GM12875 (cell line): ENCODE results near the gene UCK1.

Source experiments
- H3K4me3 ChIP-seq: one replicate; pipeline ENCODE4 v1.5.1; 2011; ENCODE audit warnings: low read depth, low read length, control low read depth
- TF ChIP-seq, protein P1 (sequence below): IDR thresholded peaks from 2 replicates; pipeline ENCODE4 v1.5.1; 2011; ENCODE audit warnings: low read depth, mild to moderate bottlenecking, control low read depth, inconsistent platforms, low read length, moderate library complexity, borderline replicate concordance; ENCODE audit not compliant: insufficient read depth

The UCK1 gene

DNA sequence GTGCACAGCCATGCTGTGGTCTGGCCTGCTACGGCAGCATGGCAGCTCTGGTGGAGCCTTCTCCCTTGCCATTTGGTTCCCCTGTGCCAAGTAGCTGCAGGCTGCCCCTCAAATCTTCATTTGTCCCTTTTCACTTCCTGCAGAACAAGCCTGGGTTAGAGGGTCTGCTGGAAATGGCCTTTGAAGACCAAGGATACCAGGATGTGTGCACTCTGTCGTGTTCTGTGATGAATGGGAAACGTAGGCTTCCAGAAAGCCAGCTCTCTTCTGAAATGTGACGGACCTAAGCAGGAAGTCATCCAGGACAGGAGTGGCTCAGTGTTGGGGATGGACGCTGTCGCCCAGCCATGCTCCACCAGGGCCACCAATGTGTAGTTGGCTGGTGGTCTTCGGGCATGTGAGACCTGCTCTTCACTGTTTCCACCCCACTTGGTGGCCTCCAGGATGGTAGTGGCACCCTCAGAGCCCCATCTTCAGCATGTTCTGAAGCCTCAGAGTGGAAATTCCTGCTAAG is 31.8 kb downstream of the UCK1 start:
- TF ChIP-seq, protein P1, sequence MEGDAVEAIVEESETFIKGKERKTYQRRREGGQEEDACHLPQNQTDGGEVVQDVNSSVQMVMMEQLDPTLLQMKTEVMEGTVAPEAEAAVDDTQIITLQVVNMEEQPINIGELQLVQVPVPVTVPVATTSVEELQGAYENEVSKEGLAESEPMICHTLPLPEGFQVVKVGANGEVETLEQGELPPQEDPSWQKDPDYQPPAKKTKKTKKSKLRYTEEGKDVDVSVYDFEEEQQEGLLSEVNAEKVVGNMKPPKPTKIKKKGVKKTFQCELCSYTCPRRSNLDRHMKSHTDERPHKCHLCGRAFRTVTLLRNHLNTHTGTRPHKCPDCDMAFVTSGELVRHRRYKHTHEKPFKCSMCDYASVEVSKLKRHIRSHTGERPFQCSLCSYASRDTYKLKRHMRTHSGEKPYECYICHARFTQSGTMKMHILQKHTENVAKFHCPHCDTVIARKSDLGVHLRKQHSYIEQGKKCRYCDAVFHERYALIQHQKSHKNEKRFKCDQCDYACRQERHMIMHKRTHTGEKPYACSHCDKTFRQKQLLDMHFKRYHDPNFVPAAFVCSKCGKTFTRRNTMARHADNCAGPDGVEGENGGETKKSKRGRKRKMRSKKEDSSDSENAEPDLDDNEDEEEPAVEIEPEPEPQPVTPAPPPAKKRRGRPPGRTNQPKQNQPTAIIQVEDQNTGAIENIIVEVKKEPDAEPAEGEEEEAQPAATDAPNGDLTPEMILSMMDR: no peak
- no peak overlapping the region for H3K4me3 ChIP-seq

DNA sequence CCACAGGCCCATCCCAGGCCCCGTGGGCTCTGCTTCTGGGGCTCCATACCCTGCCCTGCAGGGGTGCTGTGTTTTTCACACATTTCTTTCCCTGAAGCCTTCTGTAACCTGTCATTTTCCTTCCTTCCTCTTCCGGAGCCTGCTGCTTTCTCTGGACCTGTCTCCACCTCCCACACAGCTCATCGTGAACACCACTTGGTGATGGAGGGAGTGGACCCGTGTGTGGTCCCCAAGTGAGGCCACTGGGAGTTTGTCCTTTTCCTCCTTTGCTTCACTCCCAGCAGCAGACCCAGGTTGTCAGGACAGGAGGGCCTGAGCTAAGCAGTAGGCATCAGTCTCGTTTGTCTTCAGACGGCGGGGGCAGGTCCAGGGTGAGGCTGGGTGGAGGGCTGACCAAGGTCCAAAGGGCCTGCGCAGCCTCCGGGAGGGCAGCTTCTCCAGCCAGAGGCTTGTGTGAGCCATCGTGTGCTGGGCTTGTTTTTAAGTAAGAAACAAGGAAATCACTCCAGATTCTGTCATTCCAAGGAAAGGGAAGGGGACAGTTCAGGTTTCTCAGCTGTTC is 34.1 kb downstream of the UCK1 start:
- no peak overlapping the region for H3K4me3 ChIP-seq
- TF ChIP-seq, protein P1: no peak

DNA sequence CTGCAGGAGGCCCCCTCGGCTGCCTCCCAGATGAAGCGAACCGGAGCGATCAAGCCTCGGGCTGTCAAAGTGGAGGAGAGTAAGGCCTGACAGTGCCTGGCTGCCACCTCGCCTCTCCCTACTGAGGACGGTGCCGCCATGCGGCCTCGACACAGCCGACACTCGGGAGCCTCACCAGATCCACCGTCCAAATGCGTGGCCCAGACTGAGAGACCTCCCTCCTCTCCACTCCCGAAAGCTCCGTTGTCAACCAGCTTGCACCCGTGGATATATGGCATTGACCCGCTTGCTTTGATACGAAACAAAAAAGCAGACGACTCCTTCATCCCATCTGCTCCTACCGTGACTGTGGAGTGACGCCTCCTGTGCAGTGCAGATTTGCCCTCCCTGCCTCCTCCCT is 35.3 kb downstream of the UCK1 start:
- H3K4me3 ChIP-seq: no peak overlapping the region
- TF ChIP-seq, protein P1: no peak

DNA sequence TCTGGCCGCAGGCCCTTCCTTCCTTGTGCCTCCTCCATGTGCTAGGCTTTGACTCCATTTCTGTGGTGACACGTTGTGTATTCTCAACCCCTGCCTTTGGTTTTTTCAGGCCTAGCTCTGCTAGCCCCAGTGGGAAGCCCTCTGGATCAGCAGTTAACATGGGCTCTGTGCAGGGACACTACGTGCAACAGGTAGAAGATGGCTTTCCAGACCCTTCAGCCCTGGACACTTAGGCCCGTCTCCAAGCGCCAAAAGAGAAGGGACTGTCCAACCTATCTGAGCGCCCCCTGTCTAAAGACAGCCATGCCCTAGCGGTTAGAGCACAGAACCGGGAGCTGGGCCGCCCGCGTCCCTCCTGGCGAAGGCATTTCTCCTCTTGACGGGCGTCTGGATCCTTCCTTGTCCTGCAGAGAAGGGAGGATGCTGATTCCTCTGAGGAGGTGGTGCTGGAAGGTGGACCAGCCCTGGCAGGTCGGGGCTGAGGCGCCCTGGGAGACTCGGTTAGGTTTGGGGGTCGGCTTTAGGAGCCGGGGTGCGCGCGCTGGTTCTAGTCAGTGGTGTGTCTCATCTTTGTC is 36.7 kb downstream of the UCK1 start:
- TF ChIP-seq, protein P1: no peak
- no peak overlapping the region for H3K4me3 ChIP-seq

DNA sequence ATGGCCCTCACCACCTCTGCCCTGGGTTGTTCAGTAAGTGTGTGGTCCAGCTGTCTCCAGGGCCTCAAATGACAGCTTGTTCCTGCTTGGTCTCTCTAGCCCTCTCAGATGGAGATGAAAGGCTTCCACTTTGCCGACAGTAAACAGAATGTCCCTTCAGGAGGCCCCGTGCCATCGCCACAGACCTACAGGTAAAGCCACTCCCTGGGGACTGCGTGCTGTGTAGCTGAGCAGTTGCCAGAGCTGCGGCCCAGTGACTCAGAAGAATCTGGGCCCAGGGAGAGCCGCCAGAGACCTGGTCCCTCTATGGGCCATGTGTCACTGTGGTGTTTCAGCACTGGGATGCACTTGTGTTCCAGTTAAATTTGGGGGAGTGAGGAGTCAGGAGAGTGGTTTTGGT is 39.0 kb downstream of the UCK1 start:
- TF ChIP-seq, protein P1: no peak
- no peak overlapping the region for H3K4me3 ChIP-seq

DNA sequence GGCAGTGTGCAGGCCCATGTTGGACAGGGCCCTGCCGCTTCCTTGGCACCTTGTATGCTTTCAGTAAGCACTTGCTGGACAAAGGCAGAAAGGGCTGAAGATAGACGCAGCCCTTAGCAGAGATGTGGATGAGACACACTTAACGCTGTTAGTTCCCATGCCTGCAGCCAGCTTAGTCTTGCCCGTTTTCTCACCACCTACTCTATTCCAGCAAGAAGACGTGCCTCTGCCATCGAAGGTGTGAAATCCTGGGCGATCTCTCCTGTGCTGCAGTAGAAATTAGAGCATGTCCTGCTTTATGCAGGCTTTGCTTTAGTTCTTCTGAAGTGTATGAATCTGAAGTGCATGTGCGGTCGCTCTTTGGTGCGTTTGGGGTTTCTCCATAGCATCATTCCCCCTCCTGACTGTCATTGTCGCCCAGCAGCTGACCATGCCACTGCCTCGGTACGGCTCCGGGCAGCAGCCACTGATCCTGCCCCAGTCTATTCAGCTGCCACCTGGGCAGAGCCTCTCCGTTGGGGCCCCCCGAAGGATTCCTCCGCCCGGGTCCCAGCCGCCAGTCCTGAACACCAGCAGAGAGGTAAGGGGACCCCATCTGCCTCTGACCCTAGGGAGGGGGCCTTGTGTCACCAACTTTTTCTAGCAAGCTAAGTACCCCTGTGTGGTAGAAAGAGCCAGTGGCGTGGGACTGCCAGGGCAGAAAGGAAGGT is 39.9 kb downstream of the UCK1 start:
- TF ChIP-seq, protein P1: no peak
- no peak overlapping the region for H3K4me3 ChIP-seq
